GM23338 (cell line): Measurements from ENCODE around the gene AGAP1. TPM values are rescaled to one million over a fixed set of nuclear protein-coding genes. Genes with fewer than 3 reads are reported as not detected.

ENCODE experiments used
- ATAC-seq: fragments of 200-7000 bp; cut with Tn5 transposase; 3 replicates; pipeline ENCODE4 v1.9.1; 2020
- DNase-seq: peaks from one replicate; pipeline ENCODE4 v3.0.0-alpha.2; 2015; ENCODE audit warnings: low spot score
- H2AFZ ChIP-seq: fragments of 200-600 bp; sonication (generic); 2 replicates; pipeline ENCODE4 v1.8.0; 2016; ENCODE audit warnings: antibody characterized with exemption, mild to moderate bottlenecking, moderate library complexity
- H3F3A ChIP-seq: fragments of 200-600 bp; sonication (generic); replicated peaks from 2 replicates; pipeline ENCODE4 v1.8.0; 2017; ENCODE audit warnings: antibody characterized with exemption, mixed run types, low read depth
- H3K27ac ChIP-seq: fragments of 200-600 bp; sonication (generic); 2 replicates; pipeline ENCODE4 v1.6.1; 2016; ENCODE audit warnings: low read depth
- H3K27me3 ChIP-seq: fragments of 200-600 bp; sonication (generic); 2 replicates; pipeline ENCODE4 v1.8.0; 2016; ENCODE audit warnings: mild to moderate bottlenecking, mixed run types, moderate library complexity; ENCODE audit not compliant: insufficient read depth
- H3K36me3 ChIP-seq: fragments of 200-600 bp; sonication (generic); 2 replicates; pipeline ENCODE4 v1.8.0; 2016; ENCODE audit warnings: mild to moderate bottlenecking; ENCODE audit not compliant: insufficient read depth
- H3K4me1 ChIP-seq: fragments of 200-600 bp; sonication (generic); 2 replicates; pipeline ENCODE4 v1.8.0; 2016; ENCODE audit warnings: mild to moderate bottlenecking, moderate library complexity; ENCODE audit not compliant: insufficient read depth
- H3K4me2 ChIP-seq: fragments of 200-600 bp; sonication (generic); 2 replicates; pipeline ENCODE4 v1.7.1; 2017; ENCODE audit warnings: mixed run types
- H3K4me3 ChIP-seq: fragments of 200-600 bp; sonication (generic); 2 replicates; pipeline ENCODE4 v1.6.1; 2016; ENCODE audit warnings: mixed run types
- H3K79me2 ChIP-seq: fragments of 200-600 bp; sonication (generic); replicated peaks from 2 replicates; pipeline ENCODE4 v1.8.0; 2017; ENCODE audit warnings: mild to moderate bottlenecking; ENCODE audit not compliant: insufficient read depth
- H3K9me2 ChIP-seq: fragments of 200-600 bp; sonication (generic); 2 replicates; pipeline ENCODE4 v1.8.0; 2017; ENCODE audit not compliant: insufficient read depth
- H4K20me1 ChIP-seq: fragments of 200-600 bp; sonication (generic); replicated peaks from 2 replicates; pipeline ENCODE4 v1.8.0; 2017; ENCODE audit warnings: mild to moderate bottlenecking; ENCODE audit not compliant: insufficient read depth
- H3K27ac Mint-ChIP-seq: 2 replicates; pipeline ENCODE4 v1.8.0; 2020; ENCODE audit warnings: inconsistent platforms, mild to moderate bottlenecking, moderate library complexity, mixed read lengths
- H3K27me3 Mint-ChIP-seq: 3 replicates; pipeline ENCODE4 v1.8.0; 2022; ENCODE audit warnings: low read depth, mild to moderate bottlenecking, moderate library complexity, mixed read lengths, inconsistent platforms; ENCODE audit not compliant: insufficient read depth, poor library complexity
- H3K36me3 Mint-ChIP-seq: 3 replicates; pipeline ENCODE4 v1.8.0; 2021; ENCODE audit warnings: low read depth, mild to moderate bottlenecking, inconsistent platforms, moderate library complexity, mixed read lengths
- H3K4me1 Mint-ChIP-seq: 3 replicates; pipeline ENCODE4 v1.8.0; 2020; ENCODE audit warnings: mild to moderate bottlenecking, inconsistent platforms, mixed read lengths
- H3K4me3 Mint-ChIP-seq: 3 replicates; pipeline ENCODE4 v1.8.0; 2021; ENCODE audit warnings: moderate library complexity, mild to moderate bottlenecking, inconsistent platforms, mixed read lengths
- H3K9me3 Mint-ChIP-seq: 3 replicates; pipeline ENCODE4 v1.8.0; 2020; ENCODE audit warnings: moderate library complexity, mild to moderate bottlenecking, inconsistent platforms, mixed read lengths
- EZH2 ChIP-seq: fragments of 200-600 bp; sonication (generic); IDR thresholded peaks from one replicate; pipeline ENCODE4 v1.8.0; 2017; ENCODE audit warnings: antibody characterized with exemption, mild to moderate bottlenecking, low read depth; ENCODE audit not compliant: unreplicated experiment
- REST ChIP-seq: IDR thresholded peaks from one replicate; pipeline ENCODE4 v1.6.1; 2018; ENCODE audit warnings: antibody characterized with exemption; ENCODE audit not compliant: unreplicated experiment
- ZNF114 ChIP-seq: fragments of 250-450 bp; sonication (Bioruptor Pico); IDR thresholded peaks from 2 replicates; pipeline ENCODE4 v1.5.0; 2020; ENCODE audit warnings: mild to moderate bottlenecking, moderate library complexity
- polyA plus RNA-seq: library from polyadenylated mRNA; unstranded; fragments of >200 nt; fragmentation: Nextera tagmentation; extraction: Ambion mirVana; gene quantifications from 2 replicates; pipeline ENCODE4 v1.2.1, GENCODE V29; 2016
- total RNA-seq: library from RNA; depleted of rRNA; stranded (reverse); fragments of >200 nt; shearing (Covaris generic); gene quantifications from 2 replicates; pipeline ENCODE4 v1.2.3, GENCODE V29; 2014
- TF ChIP-seq, protein P1 (sequence below): fragments of 250-450 bp; sonication (Bioruptor Pico); IDR thresholded peaks from 2 replicates; pipeline ENCODE4 v1.5.0; 2020; ENCODE audit warnings: mild to moderate bottlenecking, moderate library complexity

Gene AGAP1
- total and polyA plus RNA-seq, 2 experiments from 2014 or later, result 13.3 to 27.9 TPM

GRCh38 chr2:235515821-235516220 lies 22.0 kb downstream of the AGAP1 start:
- no peak overlapping the region for H3K4me2 ChIP-seq
- DNase-seq (no peak), ATAC-seq (no peak)
- no peaks in the 10 kb centered on the region for H3K9me2 ChIP-seq
- no peak for TF ChIP-seq EZH2
- TF ChIP-seq, protein P1, sequence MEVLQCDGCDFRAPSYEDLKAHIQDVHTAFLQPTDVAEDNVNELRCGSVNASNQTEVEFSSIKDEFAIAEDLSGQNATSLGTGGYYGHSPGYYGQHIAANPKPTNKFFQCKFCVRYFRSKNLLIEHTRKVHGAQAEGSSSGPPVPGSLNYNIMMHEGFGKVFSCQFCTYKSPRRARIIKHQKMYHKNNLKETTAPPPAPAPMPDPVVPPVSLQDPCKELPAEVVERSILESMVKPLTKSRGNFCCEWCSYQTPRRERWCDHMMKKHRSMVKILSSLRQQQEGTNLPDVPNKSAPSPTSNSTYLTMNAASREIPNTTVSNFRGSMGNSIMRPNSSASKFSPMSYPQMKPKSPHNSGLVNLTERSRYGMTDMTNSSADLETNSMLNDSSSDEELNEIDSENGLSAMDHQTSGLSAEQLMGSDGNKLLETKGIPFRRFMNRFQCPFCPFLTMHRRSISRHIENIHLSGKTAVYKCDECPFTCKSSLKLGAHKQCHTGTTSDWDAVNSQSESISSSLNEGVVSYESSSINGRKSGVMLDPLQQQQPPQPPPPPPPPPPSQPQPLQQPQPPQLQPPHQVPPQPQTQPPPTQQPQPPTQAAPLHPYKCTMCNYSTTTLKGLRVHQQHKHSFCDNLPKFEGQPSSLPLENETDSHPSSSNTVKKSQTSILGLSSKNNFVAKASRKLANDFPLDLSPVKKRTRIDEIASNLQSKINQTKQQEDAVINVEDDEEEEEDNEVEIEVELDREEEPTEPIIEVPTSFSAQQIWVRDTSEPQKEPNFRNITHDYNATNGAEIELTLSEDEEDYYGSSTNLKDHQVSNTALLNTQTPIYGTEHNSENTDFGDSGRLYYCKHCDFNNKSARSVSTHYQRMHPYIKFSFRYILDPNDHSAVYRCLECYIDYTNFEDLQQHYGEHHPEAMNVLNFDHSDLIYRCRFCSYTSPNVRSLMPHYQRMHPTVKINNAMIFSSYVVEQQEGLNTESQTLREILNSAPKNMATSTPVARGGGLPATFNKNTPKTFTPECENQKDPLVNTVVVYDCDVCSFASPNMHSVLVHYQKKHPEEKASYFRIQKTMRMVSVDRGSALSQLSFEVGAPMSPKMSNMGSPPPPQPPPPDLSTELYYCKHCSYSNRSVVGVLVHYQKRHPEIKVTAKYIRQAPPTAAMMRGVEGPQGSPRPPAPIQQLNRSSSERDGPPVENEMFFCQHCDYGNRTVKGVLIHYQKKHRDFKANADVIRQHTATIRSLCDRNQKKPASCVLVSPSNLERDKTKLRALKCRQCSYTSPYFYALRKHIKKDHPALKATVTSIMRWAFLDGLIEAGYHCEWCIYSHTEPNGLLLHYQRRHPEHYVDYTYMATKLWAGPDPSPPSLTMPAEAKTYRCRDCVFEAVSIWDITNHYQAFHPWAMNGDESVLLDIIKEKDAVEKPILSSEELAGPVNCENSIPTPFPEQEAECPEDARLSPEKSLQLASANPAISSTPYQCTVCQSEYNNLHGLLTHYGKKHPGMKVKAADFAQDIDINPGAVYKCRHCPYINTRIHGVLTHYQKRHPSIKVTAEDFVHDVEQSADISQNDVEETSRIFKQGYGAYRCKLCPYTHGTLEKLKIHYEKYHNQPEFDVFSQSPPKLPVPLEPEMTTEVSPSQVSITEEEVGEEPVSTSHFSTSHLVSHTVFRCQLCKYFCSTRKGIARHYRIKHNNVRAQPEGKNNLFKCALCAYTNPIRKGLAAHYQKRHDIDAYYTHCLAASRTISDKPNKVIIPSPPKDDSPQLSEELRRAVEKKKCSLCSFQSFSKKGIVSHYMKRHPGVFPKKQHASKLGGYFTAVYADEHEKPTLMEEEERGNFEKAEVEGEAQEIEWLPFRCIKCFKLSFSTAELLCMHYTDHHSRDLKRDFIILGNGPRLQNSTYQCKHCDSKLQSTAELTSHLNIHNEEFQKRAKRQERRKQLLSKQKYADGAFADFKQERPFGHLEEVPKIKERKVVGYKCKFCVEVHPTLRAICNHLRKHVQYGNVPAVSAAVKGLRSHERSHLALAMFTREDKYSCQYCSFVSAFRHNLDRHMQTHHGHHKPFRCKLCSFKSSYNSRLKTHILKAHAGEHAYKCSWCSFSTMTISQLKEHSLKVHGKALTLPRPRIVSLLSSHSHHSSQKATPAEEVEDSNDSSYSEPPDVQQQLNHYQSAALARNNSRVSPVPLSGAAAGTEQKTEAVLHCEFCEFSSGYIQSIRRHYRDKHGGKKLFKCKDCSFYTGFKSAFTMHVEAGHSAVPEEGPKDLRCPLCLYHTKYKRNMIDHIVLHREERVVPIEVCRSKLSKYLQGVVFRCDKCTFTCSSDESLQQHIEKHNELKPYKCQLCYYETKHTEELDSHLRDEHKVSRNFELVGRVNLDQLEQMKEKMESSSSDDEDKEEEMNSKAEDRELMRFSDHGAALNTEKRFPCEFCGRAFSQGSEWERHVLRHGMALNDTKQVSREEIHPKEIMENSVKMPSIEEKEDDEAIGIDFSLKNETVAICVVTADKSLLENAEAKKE (CRISPR knock-in tag), result no peak
- no peak for TF ChIP-seq REST
- no peak for TF ChIP-seq ZNF114 (CRISPR knock-in tag)
- no peak overlapping the region for H3K27ac Mint-ChIP-seq
- H3K27me3 Mint-ChIP-seq, result peaks cover 13% of the 10 kb centered on the region
- H3K9me3 Mint-ChIP-seq, result peaks cover 15% of the 10 kb centered on the region
- H3K4me1 ChIP-seq, result peaks cover 19% of the 10 kb centered on the region
- no peak overlapping the region for H3K27ac ChIP-seq
- no peaks in the 10 kb centered on the region for H3F3A ChIP-seq
- peaks cover 100% of the 10 kb centered on the region for H3K79me2 ChIP-seq
- peaks cover 12% of the 10 kb centered on the region for H4K20me1 ChIP-seq
- no peaks in the 10 kb centered on the region for H3K36me3 ChIP-seq
- H3K36me3 Mint-ChIP-seq, result peaks cover 21% of the 10 kb centered on the region
- H3K27me3 ChIP-seq, result no peaks in the 10 kb centered on the region
- H2AFZ ChIP-seq, result no peak overlapping the region
- H3K4me3 ChIP-seq, result no peak overlapping the region
- H3K4me3 Mint-ChIP-seq, result no peak overlapping the region
- H3K4me1 Mint-ChIP-seq, result peaks cover 25% of the 10 kb centered on the region
